Measurements from ENCODE around the gene MTHFD1. TPM values are rescaled to one million over a fixed set of nuclear protein-coding genes. Genes with fewer than 3 reads are reported as not detected.

MTHFD1 gene
- total RNA-seq, 2 experiments from 2014 or later = 237 to 241 TPM

- Mint-ChIP-seq H3K36me3 (ENCODE audit: low read depth) (peaks cover 66% of the 10 kb centered on the region), H3K4me3 (no peak overlapping the region), H3K27me3 (no peaks in the 10 kb centered on the region), H3K4me1 (ENCODE audit: low read depth) (peaks cover 18% of the 10 kb centered on the region), H3K27ac (no peak overlapping the region), H3K9me3 (no peaks in the 10 kb centered on the region)
- intact Hi-C loops (cut with micrococcal nuclease) = no loop called here
- DNase-seq (no peak), ATAC-seq (no peak)
- POLR2A ChIA-PET = no interaction called here
- CTCF ChIA-PET = interaction anchor here (1.2 to 5.8 kb wide), 4 partner anchors 9 to 77 kb away, joined by 3 to 36 read pairs (median 4); no protein-coding TSS in a partner anchor
- TF ChIP-seq, protein P1, sequence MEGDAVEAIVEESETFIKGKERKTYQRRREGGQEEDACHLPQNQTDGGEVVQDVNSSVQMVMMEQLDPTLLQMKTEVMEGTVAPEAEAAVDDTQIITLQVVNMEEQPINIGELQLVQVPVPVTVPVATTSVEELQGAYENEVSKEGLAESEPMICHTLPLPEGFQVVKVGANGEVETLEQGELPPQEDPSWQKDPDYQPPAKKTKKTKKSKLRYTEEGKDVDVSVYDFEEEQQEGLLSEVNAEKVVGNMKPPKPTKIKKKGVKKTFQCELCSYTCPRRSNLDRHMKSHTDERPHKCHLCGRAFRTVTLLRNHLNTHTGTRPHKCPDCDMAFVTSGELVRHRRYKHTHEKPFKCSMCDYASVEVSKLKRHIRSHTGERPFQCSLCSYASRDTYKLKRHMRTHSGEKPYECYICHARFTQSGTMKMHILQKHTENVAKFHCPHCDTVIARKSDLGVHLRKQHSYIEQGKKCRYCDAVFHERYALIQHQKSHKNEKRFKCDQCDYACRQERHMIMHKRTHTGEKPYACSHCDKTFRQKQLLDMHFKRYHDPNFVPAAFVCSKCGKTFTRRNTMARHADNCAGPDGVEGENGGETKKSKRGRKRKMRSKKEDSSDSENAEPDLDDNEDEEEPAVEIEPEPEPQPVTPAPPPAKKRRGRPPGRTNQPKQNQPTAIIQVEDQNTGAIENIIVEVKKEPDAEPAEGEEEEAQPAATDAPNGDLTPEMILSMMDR (IDR thresholded peaks at IDR 0.05) = no peak
Observed at GRCh38 chr14:64421166-64421565, 33.0 kb downstream of the MTHFD1 start.

DNA sequence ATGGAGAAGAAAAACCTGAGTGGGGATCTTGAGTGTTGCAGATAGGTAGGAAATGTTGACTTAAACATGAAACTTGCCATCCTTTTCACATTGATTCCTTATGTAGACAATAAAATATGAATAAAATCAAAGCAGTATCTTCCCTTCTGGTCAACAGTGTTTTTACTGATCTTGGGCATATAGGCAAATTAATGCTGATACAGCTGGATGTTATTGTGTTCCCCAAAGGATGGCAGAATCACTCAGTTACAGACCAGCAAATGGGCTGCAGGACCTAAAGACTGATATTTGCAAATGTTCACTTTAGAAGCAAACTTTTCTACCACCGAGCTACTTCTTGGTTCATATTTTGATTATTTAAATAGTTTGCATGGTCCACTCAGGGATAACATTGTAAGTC, 33.9 kb downstream of the MTHFD1 start:
- TF ChIP-seq, protein P1 (IDR thresholded peaks at IDR 0.05) = no peak
- DNase-seq (no peak), ATAC-seq (no peak)
- no peak overlapping the region for H3K4me3 Mint-ChIP-seq
- intact Hi-C loops (cut with micrococcal nuclease) = no loop called here
- ChIA-PET CTCF (interaction anchor here (0.7 to 5.8 kb wide), 4 partner anchors 8 to 76 kb away, joined by 3 to 36 read pairs (median 3); no protein-coding TSS in a partner anchor), POLR2A (no interaction called here)
- peaks cover 66% of the 10 kb centered on the region for H3K36me3 Mint-ChIP-seq (ENCODE audit: low read depth)
- H3K27ac Mint-ChIP-seq = peak overlapping the region; percentile 43
- no peaks in the 10 kb centered on the region for H3K9me3 Mint-ChIP-seq
- H3K4me1 Mint-ChIP-seq (ENCODE audit: low read depth) = peaks cover 12% of the 10 kb centered on the region
- no peaks in the 10 kb centered on the region for H3K27me3 Mint-ChIP-seq

DNA sequence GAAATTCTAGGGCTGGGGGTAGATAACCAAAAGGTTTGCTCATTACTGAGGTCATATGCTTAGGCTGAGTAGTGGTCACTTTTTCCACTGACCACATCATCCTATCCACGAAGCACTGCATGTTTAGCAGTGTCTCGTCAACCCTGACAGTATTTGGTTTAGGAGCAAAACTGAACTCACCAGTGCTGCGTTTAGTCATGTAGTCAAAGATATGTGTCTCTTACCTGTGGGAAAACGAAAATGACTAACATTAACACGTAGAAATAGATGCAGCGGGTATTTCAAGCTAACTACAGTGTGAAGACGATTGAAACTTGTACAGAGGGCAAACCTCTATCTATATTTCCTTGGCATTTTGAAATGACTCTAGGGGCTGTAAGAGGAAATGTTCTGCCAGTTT, 34.6 kb downstream of the MTHFD1 start:
- CTCF ChIA-PET = interaction anchor here (0.7 to 5.8 kb wide), 7 partner anchors 7 to 120 kb away, joined by 3 to 36 read pairs (median 3); no protein-coding TSS in a partner anchor
- H3K9me3 Mint-ChIP-seq = no peaks in the 10 kb centered on the region
- intact Hi-C loops (cut with micrococcal nuclease) = no loop called here
- H3K27me3 Mint-ChIP-seq = no peaks in the 10 kb centered on the region
- H3K27ac Mint-ChIP-seq = peak overlapping the region; percentile 43
- DNase-seq (no peak), ATAC-seq (peak; percentile 72)
- peaks cover 12% of the 10 kb centered on the region for H3K4me1 Mint-ChIP-seq (ENCODE audit: low read depth)
- H3K4me3 Mint-ChIP-seq = no peak overlapping the region
- TF ChIP-seq, protein P1 (IDR thresholded peaks at IDR 0.05) = no peak
- POLR2A ChIA-PET = interaction anchor here (0.8 kb wide), 1 partner anchor 15 kb away, joined by 3 read pairs; no protein-coding TSS in a partner anchor
- peaks cover 66% of the 10 kb centered on the region for H3K36me3 Mint-ChIP-seq (ENCODE audit: low read depth)

- Mint-ChIP-seq H3K4me3 (no peak overlapping the region), H3K27me3 (no peaks in the 10 kb centered on the region), H3K9me3 (no peaks in the 10 kb centered on the region), H3K36me3 (ENCODE audit: low read depth) (peaks cover 67% of the 10 kb centered on the region), H3K4me1 (ENCODE audit: low read depth) (peaks cover 12% of the 10 kb centered on the region), H3K27ac (no peak overlapping the region)
- ChIA-PET POLR2A (no interaction called here), CTCF (interaction anchor here (0.8 to 1.8 kb wide), 6 partner anchors 13 to 121 kb away, joined by 3 to 7 read pairs (median 4); no protein-coding TSS in a partner anchor)
- TF ChIP-seq, protein P1 (IDR thresholded peaks at IDR 0.05) = no peak
- DNase-seq (no peak), ATAC-seq (no peak)
- intact Hi-C loops (cut with micrococcal nuclease) = no loop called here
Observed at GRCh38 chr14:64423987-64424386, 35.8 kb downstream of the MTHFD1 start.

DNA sequence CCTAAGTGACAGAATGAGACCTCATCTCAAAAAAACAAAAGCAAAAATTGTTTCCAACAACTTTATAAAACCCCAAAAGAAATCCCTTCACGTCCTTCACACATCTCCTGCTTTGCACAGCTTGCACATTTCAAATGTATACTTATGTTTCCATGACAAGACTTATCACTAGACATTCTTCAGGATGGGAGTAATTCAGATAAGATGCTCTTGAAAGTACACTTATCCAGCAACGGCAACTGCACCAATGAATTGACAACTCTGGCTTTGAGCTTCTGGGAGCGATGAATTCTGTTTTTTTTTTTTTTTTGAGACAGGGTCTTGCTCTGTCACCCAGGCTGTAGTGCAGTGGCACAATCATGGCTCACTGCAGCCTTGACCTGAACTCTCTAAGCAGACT, 46.4 kb downstream of the MTHFD1 start:
- ChIA-PET CTCF (interaction anchor here (1.4 to 3.0 kb wide), 3 partner anchors 44 to 81 kb away, joined by 3 to 8 read pairs (median 8); no protein-coding TSS in a partner anchor), POLR2A (interaction anchor here (0.9 kb wide), 1 partner anchor 11 kb away, joined by 3 read pairs; no protein-coding TSS in a partner anchor)
- no peaks in the 10 kb centered on the region for H3K27me3 Mint-ChIP-seq
- intact Hi-C loops (cut with micrococcal nuclease) = no loop called here
- H3K36me3 Mint-ChIP-seq (ENCODE audit: low read depth) = peaks cover 72% of the 10 kb centered on the region
- ATAC-seq (no peak), DNase-seq (no peak)
- no peak overlapping the region for H3K27ac Mint-ChIP-seq
- TF ChIP-seq, protein P1 (IDR thresholded peaks at IDR 0.05) = no peak
- peaks cover 16% of the 10 kb centered on the region for H3K4me1 Mint-ChIP-seq (ENCODE audit: low read depth)
- no peaks in the 10 kb centered on the region for H3K9me3 Mint-ChIP-seq
- no peak overlapping the region for H3K4me3 Mint-ChIP-seq
